Activated CD4-positive, alpha-beta T cell treated with anti-CD3 and anti-CD28 coated beads, Interleukin-2, Interleukin-4, amounts not matched to agents 100 ng/mL and 50 ng/mL, durations not matched to agents 16 hours and 8 hours (primary cell): ENCODE measurements around the gene ORC3.
A peak's percentile ranks its signal among the peaks of the same experiment; 100 is the strongest.
"Not testable (repeated sequence)": the region's sequence is repeated elsewhere in the genome, so short reads cannot be mapped to it uniquely, and the experiment has no call there.

Experiments used
- DNase-seq: peaks from one replicate; pipeline ENCODE4 v3.0.0-alpha.2; 2020; ENCODE audit warnings: low spot score

The ORC3 gene

GRCh38 chr6:87600576-87600975, 10.6 kb downstream of the ORC3 start:
- no peak for DNase-seq

GRCh38 chr6:87606199-87606598, 16.3 kb downstream of the ORC3 start:
- no peak for DNase-seq

GRCh38 chr6:87608802-87609201, 18.9 kb downstream of the ORC3 start:
- no peak for DNase-seq

GRCh38 chr6:87613018-87613417, 23.1 kb downstream of the ORC3 start:
- DNase-seq = not testable (repeated sequence)

GRCh38 chr6:87617405-87617804, 27.5 kb downstream of the ORC3 start:
- no peak for DNase-seq

GRCh38 chr6:87618531-87618930, 28.6 kb downstream of the ORC3 start:
- no peak for DNase-seq

GRCh38 chr6:87623248-87623647, 33.3 kb downstream of the ORC3 start:
- DNase-seq = no peak

GRCh38 chr6:87628424-87628823, 38.5 kb downstream of the ORC3 start:
- no peak for DNase-seq

GRCh38 chr6:87628881-87629280, 38.9 kb downstream of the ORC3 start:
- DNase-seq = no peak

GRCh38 chr6:87630746-87631145, 40.8 kb downstream of the ORC3 start:
- no peak for DNase-seq

GRCh38 chr6:87633851-87634250, 43.9 kb downstream of the ORC3 start:
- no peak for DNase-seq

- no peak for DNase-seq
These were observed 46.4 kb downstream of the ORC3 start for GRCh38 chr6:87636315-87636714.

- no peak for DNase-seq
These were observed 47.2 kb downstream of the ORC3 start for GRCh38 chr6:87637106-87637505.

GRCh38 chr6:87639373-87639772, 49.4 kb downstream of the ORC3 start:
- no peak for DNase-seq

- peak; percentile 21 for DNase-seq
These were observed 51.2 kb downstream of the ORC3 start for GRCh38 chr6:87641065-87641692.

- no peak for DNase-seq
These were observed 55.1 kb downstream of the ORC3 start for GRCh38 chr6:87645080-87645479.

GRCh38 chr6:87653074-87653962, 63.4 kb downstream of the ORC3 start:
- peak; percentile 61 for DNase-seq

- no peak for DNase-seq
These were observed 64.2 kb downstream of the ORC3 start for GRCh38 chr6:87654122-87654521.

- no peak for DNase-seq
These were observed 65.0 kb downstream of the ORC3 start for GRCh38 chr6:87654875-87655454.

GRCh38 chr6:87655824-87656223, 65.9 kb downstream of the ORC3 start:
- DNase-seq = no peak

- no peak for DNase-seq
These were observed 66.9 kb downstream of the ORC3 start for GRCh38 chr6:87656857-87657256.

- DNase-seq = no peak
These were observed 68.6 kb downstream of the ORC3 start for GRCh38 chr6:87658516-87658915.

- DNase-seq = no peak
These were observed 70.4 kb downstream of the ORC3 start for GRCh38 chr6:87660226-87660911.
